ENCODE data around the gene SSBP2. TPM values are rescaled to one million over a fixed set of nuclear protein-coding genes. Genes with fewer than 3 reads are reported as not detected.

Gene SSBP2
- polyA plus RNA-seq, 1 experiment: 74.3 TPM

DNA sequence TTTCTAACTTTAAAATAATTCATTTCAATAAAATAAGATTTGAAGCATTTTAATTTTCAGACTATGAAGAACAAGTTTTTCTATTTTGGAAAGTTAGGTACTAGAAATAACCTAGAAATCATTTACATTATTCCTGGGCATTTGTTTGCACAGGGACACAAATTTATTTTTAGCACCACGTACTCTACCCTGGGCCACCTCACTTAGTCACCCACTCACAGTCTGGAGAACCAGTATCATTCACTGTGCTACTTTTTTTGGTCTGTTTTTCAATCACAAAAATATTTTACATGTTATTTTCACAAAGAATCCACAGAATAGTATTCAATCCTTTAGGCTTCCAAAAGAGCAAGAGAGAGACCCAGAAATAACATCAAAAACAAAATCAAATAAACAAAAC, 228.3 kb downstream of the SSBP2 start:
- no peak overlapping the region for H3K4me3 ChIP-seq (ENCODE audit: low read depth, low read length)
- H3K9me3 ChIP-seq (ENCODE audit: control insufficient read depth, insufficient read depth, low read length): no peaks in the 10 kb centered on the region
- POLR2A ChIA-PET: no interaction called here
- no peaks in the 10 kb centered on the region for H3K27me3 ChIP-seq (ENCODE audit: control insufficient read depth, insufficient read depth, low read length)
- no peak for DNase-seq (ENCODE audit: low read depth, low spot score)
- CTCF ChIA-PET: no interaction called here
- H3K27ac ChIP-seq (ENCODE audit: low read depth, low read length): no peak overlapping the region
- TF ChIP-seq, protein P1, sequence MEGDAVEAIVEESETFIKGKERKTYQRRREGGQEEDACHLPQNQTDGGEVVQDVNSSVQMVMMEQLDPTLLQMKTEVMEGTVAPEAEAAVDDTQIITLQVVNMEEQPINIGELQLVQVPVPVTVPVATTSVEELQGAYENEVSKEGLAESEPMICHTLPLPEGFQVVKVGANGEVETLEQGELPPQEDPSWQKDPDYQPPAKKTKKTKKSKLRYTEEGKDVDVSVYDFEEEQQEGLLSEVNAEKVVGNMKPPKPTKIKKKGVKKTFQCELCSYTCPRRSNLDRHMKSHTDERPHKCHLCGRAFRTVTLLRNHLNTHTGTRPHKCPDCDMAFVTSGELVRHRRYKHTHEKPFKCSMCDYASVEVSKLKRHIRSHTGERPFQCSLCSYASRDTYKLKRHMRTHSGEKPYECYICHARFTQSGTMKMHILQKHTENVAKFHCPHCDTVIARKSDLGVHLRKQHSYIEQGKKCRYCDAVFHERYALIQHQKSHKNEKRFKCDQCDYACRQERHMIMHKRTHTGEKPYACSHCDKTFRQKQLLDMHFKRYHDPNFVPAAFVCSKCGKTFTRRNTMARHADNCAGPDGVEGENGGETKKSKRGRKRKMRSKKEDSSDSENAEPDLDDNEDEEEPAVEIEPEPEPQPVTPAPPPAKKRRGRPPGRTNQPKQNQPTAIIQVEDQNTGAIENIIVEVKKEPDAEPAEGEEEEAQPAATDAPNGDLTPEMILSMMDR (IDR thresholded peaks at IDR 0.05; ENCODE audit: low read depth, low read length): no peak

DNA sequence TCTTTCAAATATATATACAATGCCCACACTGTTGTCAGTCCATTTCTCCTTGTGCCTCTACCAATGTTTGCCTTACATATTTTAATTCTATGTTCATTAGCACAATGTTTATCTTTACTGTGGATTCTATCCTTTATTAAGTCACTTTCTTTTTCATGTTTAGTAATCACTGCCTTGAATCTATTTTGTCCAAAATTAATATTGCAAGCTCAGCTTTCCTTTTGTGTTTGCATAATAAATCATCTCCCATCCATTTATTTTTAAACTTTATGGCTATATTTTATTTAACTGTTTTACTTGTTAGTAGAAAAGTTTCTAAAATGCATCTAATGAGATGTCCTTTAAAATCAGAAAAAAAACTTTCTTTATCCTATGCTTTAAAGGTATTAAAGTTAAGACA, 230.1 kb downstream of the SSBP2 start:
- TF ChIP-seq, protein P1 (IDR thresholded peaks at IDR 0.05; ENCODE audit: low read depth, low read length): no peak
- H3K27ac ChIP-seq (ENCODE audit: low read depth, low read length): no peak overlapping the region
- POLR2A ChIA-PET: no interaction called here
- CTCF ChIA-PET: no interaction called here
- no peaks in the 10 kb centered on the region for H3K9me3 ChIP-seq (ENCODE audit: control insufficient read depth, insufficient read depth, low read length)
- DNase-seq (ENCODE audit: low read depth, low spot score): no peak
- no peaks in the 10 kb centered on the region for H3K27me3 ChIP-seq (ENCODE audit: control insufficient read depth, insufficient read depth, low read length)
- H3K4me3 ChIP-seq (ENCODE audit: low read depth, low read length): no peak overlapping the region

- POLR2A ChIA-PET: no interaction called here
- TF ChIP-seq, protein P1 (IDR thresholded peaks at IDR 0.05; ENCODE audit: low read depth, low read length): no peak
- DNase-seq (ENCODE audit: low read depth, low spot score): no peak
Measured at GRCh38 chr5:81519217-81519905, 231.5 kb downstream of the SSBP2 start.

GRCh38 chr5:81517462-81517861, 233.4 kb downstream of the SSBP2 start:
- Histone ChIP-seq H3K9me3 (ENCODE audit: control insufficient read depth, insufficient read depth, low read length) (no peaks in the 10 kb centered on the region), H3K27ac (ENCODE audit: low read depth, low read length) (no peak overlapping the region), H3K27me3 (ENCODE audit: control insufficient read depth, insufficient read depth, low read length) (no peaks in the 10 kb centered on the region), H3K4me3 (ENCODE audit: low read depth, low read length) (no peak overlapping the region)
- TF ChIP-seq, protein P1 (IDR thresholded peaks at IDR 0.05; ENCODE audit: low read depth, low read length): no peak
- DNase-seq (ENCODE audit: low read depth, low spot score): no peak
- CTCF ChIA-PET: no interaction called here
- POLR2A ChIA-PET: no interaction called here

More at GRCh38 chr5:81519217-81519905, 231.5 kb downstream of the SSBP2 start:
- H3K4me3 ChIP-seq (ENCODE audit: low read depth, low read length): no peak overlapping the region
- H3K27ac ChIP-seq (ENCODE audit: low read depth, low read length): no peak overlapping the region
- no peaks in the 10 kb centered on the region for H3K9me3 ChIP-seq (ENCODE audit: control insufficient read depth, insufficient read depth, low read length)
- CTCF ChIA-PET: interaction anchor here (1.1 kb wide), 1 partner anchor 12 kb away, joined by 4 read pairs; no protein-coding TSS in a partner anchor
- no peaks in the 10 kb centered on the region for H3K27me3 ChIP-seq (ENCODE audit: control insufficient read depth, insufficient read depth, low read length)

- Histone ChIP-seq H3K27me3 (ENCODE audit: control insufficient read depth, insufficient read depth, low read length) (no peaks in the 10 kb centered on the region), H3K9me3 (ENCODE audit: control insufficient read depth, insufficient read depth, low read length) (no peaks in the 10 kb centered on the region), H3K4me3 (ENCODE audit: low read depth, low read length) (no peak overlapping the region), H3K27ac (ENCODE audit: low read depth, low read length) (no peak overlapping the region)
- ChIA-PET POLR2A (no interaction called here), CTCF (interaction anchor here (1.1 to 1.4 kb wide), 2 partner anchors 9 to 649 kb away, joined by 3 to 6 read pairs; no protein-coding TSS in a partner anchor)
- TF ChIP-seq, protein P1 (IDR thresholded peaks at IDR 0.05; ENCODE audit: low read depth, low read length): no peak
- no peak for DNase-seq (ENCODE audit: low read depth, low spot score)
Measured at GRCh38 chr5:81516091-81516490, 234.8 kb downstream of the SSBP2 start.
